Measurements from ENCODE around the gene SMARCE1. TPM values are rescaled to one million over a fixed set of nuclear protein-coding genes. Genes with fewer than 3 reads are reported as not detected.

SMARCE1 gene
- total RNA-seq: 100 to 1,000 TPM; 110 to 113 TPM

GRCh38 chr17:40647624-40648383 lies at the start of gene SMARCE1:
Gene SMARCE1 (minus strand): TSS chr17:40647818. CDS start chr17:40645802, 2,016 bp downstream.

GRCh38 chr17:40664582-40665333 lies 17.1 kb upstream of the SMARCE1 start, which contains the start of gene KRT222:
Gene KRT222 (minus strand): TSS chr17:40665177. CDS start chr17:40665099, 78 bp downstream.

Other genes with a start within 250 kb of the SMARCE1 start
- 100 to 1,000 TPM; 340 to 372 TPM for gene TOP2A, start 229.9 kb downstream of the SMARCE1 start, total RNA-seq
- gene IGFBP4, start 204.4 kb downstream of the SMARCE1 start, total RNA-seq: 10 to 100 TPM; 85.6 to 90.5 TPM
- gene TNS4, start 146.2 kb downstream of the SMARCE1 start, total RNA-seq: 1 to 10 TPM; 5.7 to 6.3 TPM
- gene CCR7, start 82.3 kb downstream of the SMARCE1 start, total RNA-seq: 100 to 1,000 TPM; 225 to 233 TPM
- not detected for gene KRT222, start 17.4 kb upstream of the SMARCE1 start, total RNA-seq
- not detected for gene KRT24, start 55.9 kb upstream of the SMARCE1 start, total RNA-seq
- gene KRT25, start 107.5 kb upstream of the SMARCE1 start, total RNA-seq: not detected
- gene KRT26, start 124.4 kb upstream of the SMARCE1 start, total RNA-seq: not detected
- not detected for gene KRT27, start 134.7 kb upstream of the SMARCE1 start, total RNA-seq
- not detected for gene KRT28, start 152.1 kb upstream of the SMARCE1 start, total RNA-seq
- 10 to 100 TPM; 23.9 to 29.7 TPM for gene KRT10, start 174.8 kb upstream of the SMARCE1 start, total RNA-seq
- gene KRT12, start 219.4 kb upstream of the SMARCE1 start, total RNA-seq: not detected
- not detected for gene KRT20, start 237.4 kb upstream of the SMARCE1 start, total RNA-seq